Measurements from ENCODE around the gene PTPN12. TPM values are rescaled to one million over a fixed set of nuclear protein-coding genes. Genes with fewer than 3 reads are reported as not detected.

PTPN12 gene
- total and polyA plus RNA-seq, 10 donors, result 32.1 to 183 (median 130) TPM

GRCh38 chr7:77687747-77688144 lies 150.7 kb downstream of the PTPN12 start:
- Histone ChIP-seq H3K4me3 (no peak overlapping the region), H3K27ac (peak overlapping the region in 2 of 8 donors; percentile 45 to 55), H3K36me3 (peaks cover 0 to 26% (median 8%) of the 10 kb centered on the region in 6 donors), H3K27me3 (replicated peaks in 1 of 7) (no peaks in the 10 kb centered on the region), H3K9me3 (no peaks in the 10 kb centered on the region), H3K4me1 (peaks cover 0 to 56% (median 21%) of the 10 kb centered on the region in 6 donors)
- DNase-seq, result no peak
- intact Hi-C loops (cut with DNase I; ENCODE audit: low total_unique reads), result no loop called here
- WGBS, 5 donors, result 75 to 96% (median 86%) methylated on average over 1 of the region's 1 CpG
- no peak for TF ChIP-seq POLR2A (IDR thresholded peaks at IDR 0.05)
- TF ChIP-seq POLR2AphosphoS5 (IDR thresholded peaks at IDR 0.05), result no peak

Other genes starting within 250 kb of the PTPN12 start
- 10 to 100 TPM; 54.5 to 96.5 (median 86.2) TPM for gene GSAP, start 120.9 kb upstream of the PTPN12 start, total RNA-seq
- 10 to 100 TPM; 35.9 to 63.6 (median 49.6) TPM for gene GSAP, start 120.9 kb upstream of the PTPN12 start, polyA plus RNA-seq
- gene RSBN1L, start 159.2 kb downstream of the PTPN12 start, total RNA-seq, result 10 to 100 TPM; 25.5 to 32.5 (median 29.0) TPM
- gene RSBN1L, start 159.2 kb downstream of the PTPN12 start, polyA plus RNA-seq, result 10 to 100 TPM in 1 of 3 donors, 1 to 10 TPM in 2; 9.4 to 12.3 (median 9.6) TPM